ENCODE measurements around the gene COX4I1. TPM values are rescaled to one million over a fixed set of nuclear protein-coding genes. Genes with fewer than 3 reads are reported as not detected.
"Not testable (repeated sequence)": the region's sequence is repeated elsewhere in the genome, so short reads cannot be mapped to it uniquely, and the experiment has no call there.

Gene COX4I1
- polyA plus RNA-seq, 1 experiment = 828 TPM

- TF ChIP-seq CTCF (IDR thresholded peaks at IDR 0.05; ENCODE audit: low read depth, low read length) = no peak
- DNase-seq (ENCODE audit: low read depth, low spot score) = no peak
- CTCF ChIA-PET = interaction anchor here (0.5 to 1.0 kb wide), 3 partner anchors 13 to 1595 kb away, joined by 3 to 4 read pairs (median 4); no protein-coding TSS in a partner anchor
- H3K9me3 ChIP-seq (ENCODE audit: control insufficient read depth, insufficient read depth, low read length) = no peaks in the 10 kb centered on the region
- H3K4me3 ChIP-seq (ENCODE audit: low read depth, low read length) = no peak overlapping the region
- H3K27me3 ChIP-seq (ENCODE audit: control insufficient read depth, insufficient read depth, low read length) = peaks cover 4% of the 10 kb centered on the region
- H3K27ac ChIP-seq (ENCODE audit: low read depth, low read length) = no peak overlapping the region
- POLR2A ChIA-PET = no interaction called here
Measured at GRCh38 chr16:85806539-85806938, 7.0 kb downstream of the COX4I1 start.

- H3K27ac ChIP-seq (ENCODE audit: low read depth, low read length); CTCF ChIA-PET; DNase-seq (ENCODE audit: low read depth, low spot score); H3K4me3 ChIP-seq (ENCODE audit: low read depth, low read length); POLR2A ChIA-PET; H3K9me3 ChIP-seq (ENCODE audit: control insufficient read depth, insufficient read depth, low read length): not testable (repeated sequence)
- H3K27me3 ChIP-seq (ENCODE audit: control insufficient read depth, insufficient read depth, low read length) = peaks cover 12% of the 10 kb centered on the region
Measured at GRCh38 chr16:85807340-85807739, 7.8 kb downstream of the COX4I1 start.

- POLR2A ChIA-PET = interaction anchor here (0.7 kb wide), 1 partner anchor 205 kb away, joined by 5 read pairs; no protein-coding TSS in a partner anchor
- H3K27ac ChIP-seq (ENCODE audit: low read depth, low read length); H3K4me3 ChIP-seq (ENCODE audit: low read depth, low read length); H3K9me3 ChIP-seq (ENCODE audit: control insufficient read depth, insufficient read depth, low read length); CTCF ChIA-PET; DNase-seq (ENCODE audit: low read depth, low spot score): not testable (repeated sequence)
- peaks cover 19% of the 10 kb centered on the region for H3K27me3 ChIP-seq (ENCODE audit: control insufficient read depth, insufficient read depth, low read length)
Measured at GRCh38 chr16:85808104-85808503, 8.6 kb downstream of the COX4I1 start.

GRCh38 chr16:85808926-85809325 is 9.4 kb downstream of the COX4I1 start:
- DNase-seq (ENCODE audit: low read depth, low spot score) = no peak
- ChIA-PET POLR2A (interaction anchor here (0.6 to 0.7 kb wide), 3 partner anchors 26 to 837 kb away, joined by 3 to 10 read pairs (median 5); no protein-coding TSS in a partner anchor), CTCF (interaction anchor here (1.2 kb wide), 1 partner anchor 10 kb away, joined by 5 read pairs; no protein-coding TSS in a partner anchor)
- TF ChIP-seq CTCF (IDR thresholded peaks at IDR 0.05; ENCODE audit: low read depth, low read length) = no peak
- H3K27ac ChIP-seq (ENCODE audit: low read depth, low read length) = no peak overlapping the region
- H3K27me3 ChIP-seq (ENCODE audit: control insufficient read depth, insufficient read depth, low read length) = peaks cover 27% of the 10 kb centered on the region
- no peaks in the 10 kb centered on the region; the same call in 1 of the 2 replicates for H3K9me3 ChIP-seq (ENCODE audit: control insufficient read depth, insufficient read depth, low read length)
- no peak overlapping the region for H3K4me3 ChIP-seq (ENCODE audit: low read depth, low read length)

- CTCF ChIA-PET = interaction anchor here (1.2 kb wide), 1 partner anchor 10 kb away, joined by 5 read pairs; no protein-coding TSS in a partner anchor
- Histone ChIP-seq H3K9me3 (ENCODE audit: control insufficient read depth, insufficient read depth, low read length) (no peaks in the 10 kb centered on the region; the same call in 1 of the 2 replicates), H3K27me3 (ENCODE audit: control insufficient read depth, insufficient read depth, low read length) (peaks cover 28% of the 10 kb centered on the region), H3K4me3 (ENCODE audit: low read depth, low read length) (no peak overlapping the region), H3K27ac (ENCODE audit: low read depth, low read length) (no peak overlapping the region)
- POLR2A ChIA-PET = no interaction called here
- no peak for TF ChIP-seq CTCF (IDR thresholded peaks at IDR 0.05; ENCODE audit: low read depth, low read length)
- DNase-seq (ENCODE audit: low read depth, low spot score) = no peak
Measured at GRCh38 chr16:85809645-85810044, 10.2 kb downstream of the COX4I1 start.

GRCh38 chr16:85810097-85810741 is 10.7 kb downstream of the COX4I1 start:
- CTCF ChIA-PET = interaction anchor here (0.7 to 1.2 kb wide), 2 partner anchors 9 kb away, joined by 3 to 5 read pairs; no protein-coding TSS in a partner anchor

More at GRCh38 chr16:85810097-85810741, 10.7 kb downstream of the COX4I1 start:
- POLR2A ChIA-PET = no interaction called here
- no peak overlapping the region for H3K4me3 ChIP-seq (ENCODE audit: low read depth, low read length)
- H3K9me3 ChIP-seq (ENCODE audit: control insufficient read depth, insufficient read depth, low read length) = no peaks in the 10 kb centered on the region; the same call in 1 of the 2 replicates
- no peak overlapping the region for H3K27ac ChIP-seq (ENCODE audit: low read depth, low read length)
- DNase-seq (ENCODE audit: low read depth, low spot score) = no peak
- peaks cover 31% of the 10 kb centered on the region for H3K27me3 ChIP-seq (ENCODE audit: control insufficient read depth, insufficient read depth, low read length)
- no peak for TF ChIP-seq CTCF (IDR thresholded peaks at IDR 0.05; ENCODE audit: low read depth, low read length)
